NOMO-1 (cell line): ENCODE data around the gene MSANTD1.

Experiments used
- DNase-seq, 2 experiments: peaks; one replicate each; lab custom pipeline; 2025; ENCODE audit not compliant: unreplicated experiment in 2 of 2; lab: John Stamatoyannopoulos, UW

MSANTD1 gene

DNA sequence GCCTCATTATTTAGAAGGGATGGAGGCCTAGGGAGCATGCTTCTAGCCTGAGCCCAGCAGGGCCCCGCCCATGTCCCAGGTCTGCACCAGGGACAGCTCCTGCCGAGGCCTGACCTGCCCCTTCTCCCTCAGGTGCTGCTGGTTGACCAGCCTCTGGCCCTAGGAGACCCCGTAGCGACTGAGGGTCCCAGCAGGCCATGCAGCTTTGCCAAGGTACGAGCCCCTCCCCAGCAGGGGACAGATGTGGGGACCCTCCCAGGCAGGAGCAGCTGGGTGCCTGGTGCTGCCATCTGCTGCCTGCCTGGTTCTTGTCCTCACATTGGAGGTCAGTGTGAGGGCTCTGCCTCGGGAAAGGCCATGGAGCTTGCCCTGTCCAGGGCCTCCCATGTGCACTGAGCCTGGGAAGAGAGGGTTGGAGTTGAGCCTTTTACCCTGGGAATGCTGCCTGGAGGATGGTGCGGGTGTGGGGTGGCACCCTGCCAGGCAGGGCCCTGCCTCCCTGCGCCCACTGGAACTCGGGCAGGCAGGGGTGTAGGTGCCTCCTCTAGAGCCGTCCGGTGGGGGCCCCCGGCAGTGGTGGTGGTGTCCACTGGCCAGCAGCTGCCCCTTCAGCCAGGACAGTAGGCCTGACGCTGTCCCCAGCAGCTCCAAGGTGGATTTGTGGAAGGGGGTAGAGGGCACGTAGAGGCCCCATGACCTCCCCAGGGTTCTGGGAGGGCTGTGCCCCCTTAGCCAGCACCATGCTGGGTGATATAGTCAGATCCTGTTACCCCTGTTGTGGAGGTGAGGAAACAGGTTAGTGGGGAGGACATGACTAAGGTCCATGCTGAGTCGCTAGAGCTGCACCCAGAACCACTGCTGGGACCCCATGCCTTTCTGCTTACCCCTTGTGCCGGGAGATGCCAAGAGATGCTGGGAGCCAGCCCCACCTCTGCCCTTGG lies 2.2 kb upstream of the MSANTD1 start:
- no peak for DNase-seq

DNA sequence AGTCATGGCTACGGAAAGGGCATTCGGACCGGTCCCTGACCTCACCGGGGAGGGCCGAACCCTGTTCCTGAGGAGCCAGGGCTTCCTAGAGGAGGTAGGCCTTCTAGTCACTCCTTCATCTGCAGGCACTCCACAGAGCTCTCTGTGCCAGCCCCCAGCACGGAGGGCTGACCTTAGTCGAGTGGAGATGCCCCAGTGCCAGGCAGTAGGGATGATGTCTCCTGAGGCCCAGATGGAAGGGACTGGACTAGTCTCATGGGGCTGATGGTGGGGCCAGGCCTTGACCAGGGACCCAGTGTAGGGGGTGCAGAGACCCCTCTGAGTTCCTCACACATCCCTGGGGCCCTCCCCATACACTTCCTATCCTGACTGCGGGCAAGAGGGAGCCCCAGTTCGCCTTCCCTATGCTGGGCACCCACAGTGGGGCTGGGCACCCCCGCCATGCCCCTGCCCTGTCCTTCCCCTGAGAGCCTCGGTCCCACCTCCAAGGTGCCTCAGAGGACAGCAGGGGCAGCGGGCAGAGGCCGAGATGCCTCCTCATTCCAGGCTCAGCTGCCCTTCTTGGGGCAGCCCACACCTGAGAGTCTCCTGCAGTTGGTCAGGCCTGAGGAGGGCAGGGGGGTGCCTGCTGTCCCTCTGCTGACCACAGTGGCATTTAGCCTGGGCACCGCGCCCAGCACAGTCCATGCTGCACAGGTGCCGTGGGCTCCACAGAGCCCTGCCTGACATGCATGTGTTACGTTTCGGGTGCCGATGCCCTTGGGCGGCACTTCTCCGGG lies 1.4 kb upstream of the MSANTD1 start:
- no peak for DNase-seq

DNA sequence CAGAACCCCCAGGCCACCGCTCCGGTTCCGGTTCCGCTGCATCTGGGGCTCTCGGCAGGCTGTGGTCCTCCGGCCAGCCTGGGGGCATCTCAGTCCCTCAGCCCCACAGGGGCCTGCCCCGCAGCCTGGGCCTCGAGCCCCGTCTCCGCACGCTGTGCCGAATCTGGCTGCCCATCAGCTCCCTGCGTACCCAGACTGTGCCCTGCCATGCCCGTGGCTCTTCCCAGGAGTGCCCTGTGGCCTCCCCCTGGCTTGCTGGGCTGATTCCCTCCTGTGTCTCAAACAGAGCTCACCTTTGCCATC lies 830 bp upstream of the MSANTD1 start:
- no peak for DNase-seq

DNA sequence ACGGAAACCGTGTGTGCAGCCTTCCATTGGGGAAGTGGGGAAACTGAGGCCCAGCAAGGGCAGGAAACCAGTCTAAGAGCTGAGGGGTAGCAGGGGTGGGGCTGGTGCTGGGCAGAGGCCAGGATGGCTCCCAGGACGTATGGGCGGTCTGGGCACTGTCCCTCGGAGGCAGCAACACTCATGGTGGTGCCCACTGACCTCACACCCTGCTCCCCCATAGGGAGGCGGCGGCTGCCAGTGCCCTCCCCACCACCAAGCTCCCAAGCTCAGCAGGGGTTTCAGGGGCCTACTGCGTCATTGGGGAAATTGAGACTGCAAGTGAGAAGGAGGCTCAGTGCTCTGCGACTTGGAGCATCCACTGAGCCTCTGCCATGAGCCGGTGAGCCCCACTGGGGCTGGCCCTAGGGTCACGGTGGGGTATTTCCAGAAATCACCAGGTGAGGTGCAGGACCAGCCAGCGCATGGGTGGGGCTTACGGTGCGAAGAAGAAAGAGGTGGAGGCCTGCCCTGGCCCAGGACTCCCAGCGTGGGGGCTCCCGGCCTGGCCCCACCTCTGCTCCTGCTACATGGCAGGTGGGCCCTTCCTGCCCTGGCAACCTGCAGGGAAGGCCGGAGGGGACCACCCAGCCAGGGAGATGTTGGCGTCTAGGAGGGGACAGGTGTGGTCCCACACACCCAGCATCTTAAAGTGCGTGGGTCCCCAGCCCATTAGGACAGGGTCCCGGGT lies 915 bp downstream of the MSANTD1 start:
- no peak for DNase-seq

DNA sequence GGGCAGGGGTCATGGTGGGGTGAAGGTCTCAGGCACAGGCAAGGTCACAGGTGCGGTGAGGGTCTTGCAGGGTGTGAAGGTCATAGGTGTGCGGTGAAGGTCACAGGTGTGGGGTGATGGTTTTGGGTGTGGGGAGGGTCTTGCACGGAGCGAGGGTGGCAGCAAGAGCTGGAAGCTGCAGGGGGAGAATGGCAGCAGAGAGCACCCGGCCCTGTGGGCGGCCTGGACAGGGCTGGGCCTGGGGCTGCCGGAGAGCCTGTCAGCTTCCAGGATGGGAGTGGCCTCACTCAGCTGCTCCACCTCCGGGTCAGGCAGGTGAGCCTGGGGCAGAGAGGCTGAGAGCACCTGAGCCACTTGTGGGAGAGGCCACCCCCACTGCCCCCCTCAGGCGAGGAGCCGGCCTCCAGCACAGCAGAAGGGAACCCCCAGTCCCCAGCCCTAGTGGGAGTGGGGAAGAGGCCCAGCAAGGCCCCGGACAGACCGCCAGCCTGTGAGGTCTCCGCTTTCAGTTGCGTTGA lies 1.5 kb downstream of the MSANTD1 start:
- DNase-seq = no peak

DNA sequence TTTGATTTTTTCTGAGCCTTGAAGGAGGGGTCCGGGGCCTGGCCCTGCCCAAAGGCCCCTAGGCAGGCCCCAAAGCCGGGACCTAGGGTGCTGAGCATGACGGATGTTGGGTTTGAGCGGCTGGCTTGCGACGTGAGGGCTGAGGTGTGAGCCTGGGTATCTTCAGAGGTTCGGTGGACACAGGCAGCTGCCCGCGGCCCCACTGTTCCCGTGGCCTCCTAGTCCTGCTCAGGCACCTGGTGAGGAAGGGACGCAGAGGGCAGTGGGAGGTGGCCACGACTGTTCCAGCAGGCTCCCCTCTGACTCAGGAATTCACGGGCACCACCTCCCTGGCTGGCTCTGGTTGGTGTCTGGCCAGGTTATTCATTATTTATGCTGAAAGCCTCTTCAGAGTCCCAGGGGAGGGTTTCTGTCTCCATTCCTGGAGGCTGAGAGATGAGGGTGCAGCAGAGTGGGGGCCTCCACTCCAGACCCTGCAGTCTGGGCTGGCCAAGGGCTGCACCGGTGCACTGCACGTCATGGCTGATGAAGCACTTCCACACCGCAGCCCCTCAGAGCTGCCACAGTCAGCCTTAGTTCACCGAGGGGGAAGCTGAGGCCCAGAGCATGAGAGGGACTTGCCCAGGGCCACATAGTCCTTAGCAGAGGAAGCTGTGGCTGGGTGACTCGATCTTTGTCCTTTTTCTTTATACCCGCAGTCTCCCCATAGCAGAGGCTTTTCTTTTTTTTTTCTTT lies 2.2 kb downstream of the MSANTD1 start:
- no peak for DNase-seq

DNA sequence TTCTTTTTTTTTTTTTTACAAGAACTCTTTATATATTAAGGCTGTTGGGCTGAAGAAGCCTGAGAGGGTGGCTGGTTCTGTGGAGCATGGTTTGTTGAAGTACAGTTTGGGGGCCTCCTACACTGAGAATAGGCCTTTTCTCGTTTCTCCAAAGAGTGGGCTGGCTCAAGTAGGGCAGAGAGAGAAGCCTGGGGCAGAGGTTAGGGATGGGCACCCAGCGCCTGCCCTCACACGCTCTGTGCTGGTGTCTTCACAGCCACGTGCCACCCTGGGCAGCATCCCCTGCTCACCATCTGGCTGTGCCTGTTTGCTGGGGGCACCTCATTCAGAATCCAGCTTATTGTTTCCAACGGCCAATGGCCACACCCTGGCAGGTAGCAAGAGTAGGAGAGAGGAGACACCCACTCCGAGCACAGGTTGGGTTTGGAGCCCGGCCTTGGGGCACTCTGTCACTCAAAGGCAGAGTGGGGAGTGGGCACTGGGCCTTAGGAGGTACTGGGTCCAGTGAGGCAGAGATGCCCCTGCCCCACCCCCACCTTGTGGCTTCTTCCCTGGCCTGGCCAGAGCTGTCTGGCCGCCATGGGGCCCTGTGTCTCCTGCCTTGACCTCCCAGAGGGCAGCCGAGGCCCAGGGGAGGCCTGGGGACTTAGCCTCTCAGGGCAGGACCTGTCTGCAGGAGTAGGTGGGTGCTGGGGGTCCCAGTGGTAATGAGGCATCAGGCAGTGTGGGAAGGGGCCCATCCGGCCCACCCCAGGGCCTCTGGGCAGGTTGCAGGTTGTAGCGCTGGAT lies 2.9 kb downstream of the MSANTD1 start:
- no peak for DNase-seq

DNA sequence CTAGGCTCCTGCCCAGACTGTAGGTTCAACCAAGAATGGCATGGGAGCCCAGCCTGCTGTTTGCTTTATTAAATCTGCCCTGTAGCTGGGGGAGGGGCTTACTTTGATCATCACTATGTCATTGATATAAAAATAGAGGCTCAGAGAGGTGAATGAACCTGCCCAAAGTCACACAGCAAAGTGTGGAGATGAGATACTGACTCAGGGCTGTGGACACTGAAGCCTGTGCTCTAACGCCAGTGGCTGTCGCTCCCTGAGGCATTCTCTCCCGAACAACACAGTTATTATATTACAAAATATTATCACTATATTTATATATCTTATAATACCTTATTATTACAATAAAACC lies 3.5 kb downstream of the MSANTD1 start:
- DNase-seq = no peak

DNA sequence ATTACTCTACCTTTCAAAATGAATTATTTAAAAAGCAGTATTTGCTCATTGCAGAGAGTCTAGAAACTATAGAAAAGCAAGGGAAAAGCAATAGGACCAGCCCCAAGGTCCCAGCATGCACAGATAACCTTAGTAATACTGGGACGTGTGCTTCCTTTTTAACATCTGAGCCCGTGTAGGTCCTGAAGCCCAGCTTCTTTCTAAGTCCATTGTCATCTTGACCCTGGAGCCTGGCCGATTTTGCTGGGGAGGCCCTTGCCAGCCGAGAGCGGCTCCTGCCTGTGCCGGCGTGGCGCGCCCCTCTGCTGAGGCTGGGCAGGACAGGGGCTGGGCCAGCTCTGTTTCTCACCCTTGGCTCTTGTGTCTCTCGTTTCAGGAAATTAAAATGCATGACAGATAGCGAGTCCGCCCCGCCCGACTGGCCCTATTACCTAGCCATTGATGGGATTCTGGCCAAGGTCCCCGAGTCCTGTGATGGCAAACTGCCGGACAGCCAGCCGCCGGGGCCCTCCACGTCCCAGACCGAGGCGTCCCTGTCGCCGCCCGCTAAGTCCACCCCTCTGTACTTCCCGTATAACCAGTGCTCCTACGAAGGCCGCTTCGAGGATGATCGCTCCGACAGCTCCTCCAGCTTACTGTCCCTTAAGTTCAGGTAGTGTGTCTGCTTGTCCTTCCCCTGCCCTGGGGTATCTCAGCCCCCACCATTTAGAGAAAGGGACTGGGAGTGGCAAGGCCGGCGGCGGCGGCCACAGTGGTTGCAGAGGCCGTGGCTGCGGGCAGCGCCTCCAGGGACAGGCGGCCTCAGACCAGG lies 4.1 kb downstream of the MSANTD1 start:
- DNase-seq = no peak

DNA sequence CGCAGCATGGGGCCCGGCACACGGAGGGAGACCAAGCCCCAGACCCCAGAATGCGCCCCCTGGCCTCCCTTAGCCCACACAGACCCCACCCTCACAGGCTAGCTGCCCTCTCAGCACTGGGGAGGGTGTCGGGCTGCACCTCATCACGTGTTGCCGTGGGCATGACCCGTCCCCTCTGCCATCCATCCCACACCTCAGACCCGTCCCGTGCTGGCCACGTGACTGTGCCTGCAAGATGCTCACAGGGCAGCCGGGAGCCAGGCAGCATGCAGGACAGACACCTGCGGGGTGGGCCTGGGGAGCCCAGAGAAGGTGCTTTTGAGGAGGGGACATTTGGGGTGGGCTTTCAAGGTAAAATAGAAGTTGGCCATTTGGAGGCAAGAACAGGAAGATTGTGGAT lies 4.8 kb downstream of the MSANTD1 start:
- DNase-seq = no peak

DNA sequence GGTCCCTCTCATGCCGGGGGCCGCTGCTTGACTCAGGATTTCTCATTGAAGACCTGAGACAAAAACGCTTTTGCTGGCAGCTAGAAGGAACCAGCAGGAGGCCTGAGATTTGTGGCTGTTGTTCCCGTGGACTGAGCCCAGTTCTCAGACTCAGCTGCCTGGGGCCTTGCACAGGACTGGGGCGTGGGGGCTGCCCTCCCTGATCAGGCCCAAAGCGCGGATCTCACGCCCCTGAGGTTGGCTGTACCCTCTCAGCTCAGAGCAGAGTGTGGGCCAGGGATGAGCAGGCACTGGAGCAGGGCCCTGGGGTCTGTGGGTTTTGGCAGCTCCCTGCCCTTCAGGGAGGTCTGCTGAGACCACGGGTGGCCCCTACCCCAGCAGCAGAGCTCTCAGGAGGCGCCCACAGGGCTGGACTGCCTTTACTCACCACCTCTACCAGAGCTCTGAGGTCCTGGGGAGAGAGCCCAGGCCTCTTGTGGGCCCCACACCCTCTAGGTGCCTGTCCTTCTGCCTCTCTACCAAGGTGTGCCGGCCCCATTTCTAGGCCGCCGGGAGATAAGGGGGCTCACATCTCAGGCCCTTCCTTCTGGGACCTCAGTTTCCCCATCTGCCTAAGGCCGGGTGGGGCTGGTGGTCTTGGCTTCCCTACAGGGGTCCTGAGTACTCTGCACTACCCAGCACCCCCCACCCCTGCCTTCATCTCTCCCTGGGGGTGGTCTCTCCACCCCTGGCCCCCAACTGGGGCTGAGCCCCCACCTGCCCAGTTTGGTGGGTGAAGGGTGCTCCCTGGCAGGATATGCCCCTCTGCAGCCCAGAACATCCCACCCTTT lies 5.6 kb downstream of the MSANTD1 start:
- DNase-seq = no peak

DNA sequence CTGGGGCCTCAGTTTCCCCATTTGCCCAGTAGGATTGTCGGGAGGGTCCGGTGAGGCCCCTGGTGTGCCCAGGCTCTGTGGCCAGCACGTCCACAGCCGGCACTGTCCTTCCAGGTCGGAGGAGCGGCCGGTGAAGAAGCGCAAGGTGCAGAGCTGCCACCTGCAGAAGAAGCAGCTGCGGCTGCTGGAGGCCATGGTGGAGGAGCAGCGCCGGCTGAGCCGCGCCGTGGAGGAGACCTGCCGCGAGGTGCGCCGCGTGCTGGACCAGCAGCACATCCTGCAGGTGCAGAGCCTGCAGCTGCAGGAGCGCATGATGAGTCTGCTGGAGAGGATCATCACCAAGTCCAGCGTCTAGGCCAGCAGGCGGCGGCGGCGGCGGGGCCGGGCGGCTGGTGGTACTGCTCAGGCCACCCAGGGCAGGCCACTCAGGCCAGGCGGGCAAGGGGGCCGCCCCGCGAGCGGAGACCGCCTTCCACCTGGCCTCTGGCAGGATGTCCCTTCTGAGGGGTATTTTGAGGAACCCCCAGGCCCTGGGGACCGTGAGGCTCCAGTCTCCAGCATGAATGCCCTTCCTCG lies 6.7 kb downstream of the MSANTD1 start:
- no peak for DNase-seq

DNA sequence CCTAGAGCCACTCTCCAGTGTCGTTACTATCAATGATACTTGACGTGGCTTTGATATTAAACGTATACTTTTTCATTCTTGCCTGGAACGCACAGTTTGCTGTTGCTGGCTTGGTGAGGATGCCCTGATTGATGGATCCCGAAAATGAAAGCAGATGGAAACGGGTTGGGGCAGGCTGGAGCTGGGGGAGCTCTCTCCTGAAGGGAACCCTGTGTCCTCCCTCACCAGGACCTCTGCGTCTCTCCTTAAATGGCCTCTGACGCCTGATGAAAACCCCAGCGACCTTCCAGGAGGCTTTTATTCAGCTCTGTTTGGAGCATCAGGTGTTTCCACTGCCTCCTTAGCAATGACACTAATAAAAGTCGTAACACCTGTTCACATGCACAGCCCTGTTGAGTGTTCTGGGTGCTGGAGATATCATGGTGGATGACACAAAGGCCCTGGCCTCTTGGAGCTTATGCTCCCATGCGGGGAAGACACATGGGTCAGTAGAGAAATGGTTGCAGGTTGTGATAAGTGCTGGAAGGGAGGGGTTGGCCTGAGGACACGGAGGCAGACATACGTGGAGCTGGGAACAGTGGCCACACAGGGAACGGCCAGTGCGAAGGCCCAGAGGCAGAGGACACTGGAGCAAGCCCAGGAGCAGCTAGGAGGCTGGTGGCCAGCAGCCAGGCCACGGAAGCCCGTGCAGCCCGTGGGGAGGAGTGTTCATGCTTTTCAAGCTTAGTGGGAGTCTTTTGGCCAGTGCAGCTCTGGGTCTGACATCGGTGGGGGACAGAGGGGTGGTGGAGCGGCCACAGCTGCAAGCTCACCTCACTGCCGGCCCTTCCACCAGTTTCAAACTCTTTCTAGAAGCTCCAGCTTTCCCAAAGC lies 7.5 kb downstream of the MSANTD1 start:
- DNase-seq = no peak

DNA sequence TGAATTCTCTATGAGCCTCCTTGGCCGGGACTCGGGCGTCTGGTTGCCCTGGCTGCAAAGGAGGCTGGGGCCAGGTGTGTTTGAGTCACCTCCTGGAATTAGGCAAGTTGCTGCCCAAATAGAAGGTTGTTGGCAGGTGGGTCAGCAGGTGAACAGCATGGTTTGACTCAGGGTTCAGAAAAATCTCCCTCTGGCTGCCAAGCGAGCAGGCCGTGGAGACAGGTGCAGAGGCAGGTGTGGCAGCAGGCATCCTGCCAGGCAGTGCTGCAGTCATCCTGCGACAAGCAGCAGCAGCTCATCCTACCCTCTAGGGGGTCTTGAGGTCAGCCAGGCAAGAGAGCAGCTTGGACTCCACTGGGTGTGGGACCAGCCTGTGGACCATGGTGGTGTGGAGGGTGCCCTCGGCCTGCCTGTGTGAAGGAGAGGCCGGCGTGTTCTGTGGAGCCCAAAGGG lies 8.2 kb downstream of the MSANTD1 start:
- DNase-seq = no peak

DNA sequence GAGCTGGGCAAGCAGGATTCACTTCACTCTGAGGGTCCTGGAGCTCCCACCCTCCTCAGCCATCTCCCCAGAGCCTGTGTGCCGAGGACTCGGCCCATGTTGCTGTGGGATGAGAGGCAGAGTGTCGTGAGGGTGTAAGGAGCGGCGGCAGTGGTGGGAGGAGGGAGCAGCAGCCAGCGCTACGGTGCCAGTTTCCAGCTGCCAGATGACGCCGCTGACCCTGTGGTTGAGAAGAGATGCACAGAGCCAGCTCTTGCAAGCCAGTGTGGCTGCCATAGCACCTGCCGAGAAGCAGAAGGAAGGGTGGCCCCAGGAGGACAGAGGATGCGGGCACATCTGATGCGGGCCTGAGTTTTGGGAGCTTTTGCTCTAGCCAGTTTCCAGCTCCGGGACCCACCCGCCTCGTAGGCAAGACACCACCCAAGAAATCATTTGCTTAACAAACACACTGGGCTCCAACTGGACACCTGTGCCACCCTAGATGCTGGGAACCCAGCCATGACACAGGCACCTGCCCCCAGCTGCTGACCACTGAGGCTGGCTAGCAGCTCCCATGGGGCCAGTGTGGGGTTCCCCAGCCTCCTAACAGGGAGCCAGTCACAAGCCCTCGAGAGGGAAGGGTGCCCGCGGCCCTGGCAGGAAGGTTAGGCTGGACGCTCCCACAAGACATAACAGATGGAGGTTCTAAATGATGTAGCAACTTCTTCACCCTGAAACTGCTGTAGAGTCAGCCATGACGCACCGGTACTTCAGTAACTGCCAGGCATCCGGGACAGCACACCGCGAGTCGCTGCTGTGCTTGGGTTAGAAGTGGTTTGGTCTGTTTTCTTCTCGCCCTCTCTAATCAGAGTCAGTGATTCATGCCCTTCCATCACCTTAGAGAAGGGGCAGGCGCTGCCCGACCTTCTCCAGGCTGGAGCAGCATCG lies 8.9 kb downstream of the MSANTD1 start:
- DNase-seq = no peak
